GM18870 (cell line): Measurements from ENCODE around the gene NEURL2.
"Not testable (repeated sequence)": the region's sequence is repeated elsewhere in the genome, so short reads cannot be mapped to it uniquely, and the experiment has no call there.

ENCODE experiments used
- ATAC-seq: cut with Tn5 transposase; IDR thresholded peaks from one replicate; pipeline ENCODE4 v1.9.1; 2021; ENCODE audit warnings: moderate library complexity; ENCODE audit not compliant: unreplicated experiment

The NEURL2 gene

GRCh38 chr20:45901332-45901731 lies 10.3 kb upstream of the NEURL2 start:
- ATAC-seq, result not testable (repeated sequence)

GRCh38 chr20:45899046-45899835 lies 8.2 kb upstream of the NEURL2 start:
- ATAC-seq, result no peak

GRCh38 chr20:45898285-45898684 lies 7.3 kb upstream of the NEURL2 start:
- no peak for ATAC-seq

- ATAC-seq, result no peak
Observed at GRCh38 chr20:45897692-45898091, 6.7 kb upstream of the NEURL2 start.

GRCh38 chr20:45897289-45897688 lies 6.3 kb upstream of the NEURL2 start:
- no peak for ATAC-seq

- no peak for ATAC-seq
Observed at GRCh38 chr20:45896641-45897161, 5.7 kb upstream of the NEURL2 start.

GRCh38 chr20:45894797-45895196 lies 3.8 kb upstream of the NEURL2 start:
- no peak for ATAC-seq

- ATAC-seq, result no peak
Observed at GRCh38 chr20:45893831-45894230, 2.8 kb upstream of the NEURL2 start.

GRCh38 chr20:45892828-45893500 lies 2.0 kb upstream of the NEURL2 start:
- no peak for ATAC-seq

- no peak for ATAC-seq
Observed at GRCh38 chr20:45892049-45892825, 1.2 kb upstream of the NEURL2 start.

- ATAC-seq, result peak; percentile 8
Observed at GRCh38 chr20:45890077-45890984, 677 bp downstream of the NEURL2 start.

- ATAC-seq, result no peak
Observed at GRCh38 chr20:45888681-45889080, 2.3 kb downstream of the NEURL2 start.

GRCh38 chr20:45887346-45887715 lies 3.7 kb downstream of the NEURL2 start, which contains the start of gene SPATA25:
TSS of gene SPATA25 (minus strand) at chr20:45887622. CDS start at chr20:45887590, 32 bp downstream.
- no peak for ATAC-seq

- ATAC-seq, result no peak
Observed at GRCh38 chr20:45886590-45887345, 4.2 kb downstream of the NEURL2 start.

- ATAC-seq, result no peak
Observed at GRCh38 chr20:45883100-45883469, 7.9 kb downstream of the NEURL2 start.

GRCh38 chr20:45882469-45883099 lies 8.4 kb downstream of the NEURL2 start:
- no peak for ATAC-seq

GRCh38 chr20:45880988-45881788 lies 9.8 kb downstream of the NEURL2 start, which contains the start of gene ZSWIM1:
TSS of gene ZSWIM1 (plus strand) at chr20:45881227. CDS start at chr20:45882593, 1,366 bp downstream.
- peak; percentile 96 for ATAC-seq

GRCh38 chr20:45878076-45878761 lies 12.8 kb downstream of the NEURL2 start:
- no peak for ATAC-seq
